Myocyte (in vitro differentiated cells): ENCODE measurements around the gene CMYA5. TPM values are rescaled to one million over a fixed set of nuclear protein-coding genes. Genes with fewer than 3 reads are reported as not detected.
"Not testable (repeated sequence)": the region's sequence is repeated elsewhere in the genome, so short reads cannot be mapped to it uniquely, and the experiment has no call there.

Experiments
- DNase-seq: peaks from one replicate; pipeline ENCODE4 v3.0.0-alpha.2; 2012; ENCODE audit warnings: low read depth
- total RNA-seq: library from RNA; depleted of rRNA; stranded (reverse); fragments of >200 nt; gene quantifications from 2 replicates; pipeline ENCODE4 v1.2.3, GENCODE V29; 2014

CMYA5 gene
- total RNA-seq, 1 donor from 2014 or later, result 0.56 TPM

DNA sequence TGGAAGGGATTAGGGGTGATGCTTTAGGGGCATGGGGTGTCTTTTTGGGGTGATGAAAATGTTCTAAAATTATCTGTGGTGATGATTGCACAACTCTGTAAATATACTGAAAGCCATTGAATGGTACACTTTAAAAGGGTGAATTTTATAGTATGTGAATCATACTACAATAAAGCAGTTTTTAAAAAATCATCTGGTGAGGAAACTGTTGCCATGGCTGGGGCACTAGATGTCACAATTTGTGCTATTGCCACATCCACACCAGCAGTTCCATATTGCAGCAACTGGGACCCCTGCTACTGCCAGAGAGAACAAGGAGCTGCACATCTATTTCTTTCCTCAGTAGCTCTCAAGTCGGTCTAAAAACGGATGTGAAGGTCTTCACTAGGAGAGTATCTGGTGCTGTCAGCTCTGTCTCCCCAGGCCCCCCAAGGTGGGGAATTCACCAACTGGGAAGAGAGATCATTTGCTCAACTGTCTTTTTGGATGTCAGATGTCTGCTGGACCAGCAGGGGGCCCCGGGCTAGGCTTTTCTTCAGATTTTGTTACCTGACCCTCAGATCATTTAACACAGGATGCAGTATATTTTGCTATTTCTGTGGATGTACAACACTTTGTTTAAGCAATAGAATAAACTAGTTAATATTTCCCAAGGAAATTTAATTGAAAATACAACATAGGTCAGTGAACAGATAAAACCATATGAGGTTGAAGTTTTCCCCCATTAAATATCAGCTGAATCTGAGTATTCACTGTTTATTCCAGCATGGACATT lies 13.2 kb downstream of the CMYA5 start:
- DNase-seq, result peak; percentile 15

GRCh38 chr5:79703381-79703645 lies 13.7 kb downstream of the CMYA5 start:
- DNase-seq, result no peak

DNA sequence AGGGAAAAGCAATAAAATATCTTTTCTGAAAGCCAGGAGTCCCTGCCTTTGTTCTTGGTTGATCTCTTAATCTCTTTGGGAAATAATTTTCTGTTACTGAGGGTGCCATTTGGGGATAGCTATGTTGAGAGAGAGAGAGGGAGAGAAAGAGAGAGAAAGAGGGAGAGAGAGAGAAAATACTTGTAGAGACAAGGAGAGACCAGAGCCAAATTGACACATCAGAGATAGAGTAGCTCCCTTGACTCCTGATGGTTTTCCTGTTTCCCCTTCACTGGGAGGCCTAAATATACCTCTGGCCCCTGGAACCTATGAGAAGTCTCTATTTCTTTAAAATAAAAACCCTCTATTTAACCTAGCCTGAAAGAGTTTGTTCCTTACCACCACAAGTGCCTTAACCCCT lies 14.9 kb downstream of the CMYA5 start:
- no peak for DNase-seq

DNA sequence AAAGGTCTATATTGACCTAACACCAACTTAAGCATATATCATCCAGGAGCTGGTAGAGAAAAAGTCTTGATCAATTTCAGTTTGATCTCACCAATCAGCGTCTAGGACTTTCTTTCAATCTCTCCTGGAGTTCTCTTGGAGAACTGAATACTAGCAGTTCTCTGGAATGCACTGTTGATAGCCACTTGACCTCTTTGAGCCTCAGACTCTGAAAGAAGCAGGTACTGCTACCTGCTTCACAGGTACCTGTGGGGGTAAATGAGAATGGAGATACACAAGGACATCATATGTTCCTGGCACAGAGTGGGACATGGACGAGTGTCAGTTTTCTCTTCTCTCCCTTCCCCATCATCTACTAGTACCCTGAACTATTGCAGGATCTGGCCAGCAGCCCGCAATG lies 16.0 kb downstream of the CMYA5 start:
- DNase-seq, result no peak

GRCh38 chr5:79706317-79706716 lies 16.7 kb downstream of the CMYA5 start:
- not testable (repeated sequence) for DNase-seq

DNA sequence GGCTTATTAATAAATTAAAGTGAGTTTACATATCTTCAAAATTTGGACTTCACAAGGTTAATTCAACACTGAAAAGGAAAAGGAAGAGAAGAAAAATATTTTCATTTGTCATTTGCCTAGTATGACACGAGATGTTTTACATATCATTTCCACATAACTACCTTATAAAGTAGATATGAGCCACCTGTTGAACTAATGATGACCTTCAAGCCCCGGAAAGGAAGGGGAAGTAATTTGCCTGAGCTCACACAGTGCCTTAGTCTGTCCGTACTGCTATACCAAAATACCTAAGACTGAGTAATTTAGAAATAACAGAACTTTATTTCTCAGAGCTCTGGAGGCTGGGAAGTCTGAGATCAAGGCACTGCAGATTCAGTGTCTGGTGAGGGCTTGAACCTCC lies 17.9 kb downstream of the CMYA5 start:
- no peak for DNase-seq

DNA sequence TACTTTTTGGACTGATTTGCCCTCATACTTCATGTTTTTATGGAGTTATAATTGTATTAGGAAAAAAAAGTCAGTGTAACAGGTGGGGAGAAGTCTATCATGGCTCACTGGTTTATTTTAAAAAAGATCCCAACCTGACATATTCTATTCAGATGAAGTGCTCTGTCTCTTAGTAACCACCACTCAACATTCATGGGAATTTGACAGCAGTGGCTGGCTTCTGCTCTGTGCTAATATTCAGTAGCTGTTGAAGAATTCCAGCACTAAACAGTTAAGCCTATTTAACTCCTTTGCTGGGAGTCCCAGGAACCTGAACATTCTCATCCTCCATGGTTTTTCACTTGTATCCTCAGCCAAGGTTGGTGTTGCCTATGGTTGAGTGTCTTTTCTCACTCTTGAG lies 23.1 kb downstream of the CMYA5 start:
- peak; percentile 14 for DNase-seq

- no peak for DNase-seq
Observed at GRCh38 chr5:79713727-79714126, 24.1 kb downstream of the CMYA5 start.

DNA sequence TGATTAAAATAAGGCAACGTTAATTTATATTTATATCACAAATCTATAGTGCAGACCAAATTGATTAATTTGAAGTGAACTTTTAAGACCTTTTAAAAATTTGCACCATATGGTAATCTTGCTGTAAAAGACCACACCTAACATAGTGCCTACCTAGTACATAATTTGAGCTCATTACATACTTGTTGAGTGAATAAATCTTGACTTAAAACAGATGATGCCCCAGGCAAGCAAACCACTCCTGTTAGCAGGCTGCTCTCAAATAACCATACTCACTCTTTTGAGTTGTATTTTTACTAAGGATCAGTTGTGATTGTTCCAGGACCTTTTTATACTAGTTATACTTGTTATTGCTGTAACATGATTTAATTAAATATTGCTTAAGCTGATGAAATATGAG lies 27.2 kb downstream of the CMYA5 start:
- no peak for DNase-seq

DNA sequence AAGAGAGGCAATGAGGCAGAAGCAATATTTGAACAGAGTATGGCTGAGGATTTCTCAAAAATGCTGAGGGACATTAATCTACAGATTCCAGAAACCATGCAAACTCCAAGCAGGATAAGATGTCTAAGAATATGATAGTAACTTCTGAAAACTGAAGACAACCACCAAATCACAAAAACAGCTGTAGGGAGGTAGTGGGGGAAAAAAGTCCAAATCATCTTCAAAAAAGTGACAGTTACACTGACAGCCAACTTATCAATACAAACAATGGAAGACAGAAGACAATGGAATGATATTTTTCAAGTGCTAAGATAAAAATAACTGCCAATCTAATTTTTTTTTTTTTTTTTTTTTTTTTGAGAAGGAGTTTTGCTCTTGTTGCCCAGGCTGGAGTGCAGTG lies 30.5 kb downstream of the CMYA5 start:
- no peak for DNase-seq

DNA sequence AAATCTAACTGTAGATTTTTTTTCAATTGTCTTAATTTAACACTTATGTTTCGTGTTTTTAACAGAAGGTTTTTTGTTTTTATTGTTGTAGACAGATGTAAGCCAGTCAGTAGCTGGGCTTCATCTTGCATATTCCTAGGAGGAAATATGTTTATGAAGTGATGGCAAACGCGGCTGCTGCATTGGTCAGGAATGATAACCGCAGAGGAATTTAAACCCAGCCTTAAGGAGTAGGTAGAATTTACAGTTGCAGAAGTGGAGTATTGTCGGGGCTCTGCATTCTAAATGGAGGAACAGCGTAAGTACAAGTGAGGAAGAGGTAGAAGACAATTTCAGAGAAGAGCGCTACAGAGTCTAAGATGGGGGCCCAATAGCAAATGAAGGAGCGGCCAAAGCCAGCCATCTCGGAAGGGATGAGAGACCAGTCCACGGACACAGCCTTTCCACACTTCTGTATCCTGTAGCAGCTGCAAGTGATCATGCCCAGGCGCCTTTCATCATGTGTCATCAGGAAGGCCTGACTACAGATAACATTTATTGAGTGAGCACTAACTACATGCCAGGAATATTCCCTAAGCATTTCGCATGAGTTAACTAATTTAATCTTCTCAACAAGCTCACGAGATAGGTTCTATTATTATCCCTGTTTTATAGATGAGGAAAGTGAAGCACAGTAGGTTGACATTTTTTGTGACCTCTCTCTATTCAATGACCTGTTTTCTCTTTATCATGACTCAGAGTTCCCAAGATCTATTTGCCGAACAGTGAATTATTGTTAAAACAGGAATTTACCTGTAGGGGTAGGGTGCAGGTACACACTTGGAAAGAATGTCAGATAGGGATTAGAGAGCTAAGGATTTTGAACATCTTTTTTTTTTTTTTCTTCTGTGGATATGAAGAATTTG lies 38.1 kb downstream of the CMYA5 start:
- DNase-seq, result peak; percentile 5

DNA sequence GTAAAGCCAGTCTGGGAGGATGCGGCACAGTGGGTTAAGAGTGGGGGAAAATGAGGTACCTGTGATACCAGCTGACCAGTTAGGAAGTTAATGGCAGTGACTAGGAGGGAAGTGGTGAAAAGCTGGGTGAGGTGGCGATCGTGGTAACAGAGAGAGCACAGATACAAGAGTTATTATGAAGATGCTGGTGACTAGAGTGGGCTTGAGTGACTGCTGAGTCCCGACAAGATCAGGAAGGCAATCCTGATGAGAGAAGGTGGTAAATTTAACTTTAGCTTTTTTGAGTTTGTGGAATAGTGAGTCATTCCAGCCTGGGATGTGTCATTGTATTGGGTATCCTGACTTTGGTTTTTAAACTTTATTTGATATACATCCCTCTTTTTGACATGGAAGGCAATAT lies 38.8 kb downstream of the CMYA5 start:
- DNase-seq, result peak; percentile 19

DNA sequence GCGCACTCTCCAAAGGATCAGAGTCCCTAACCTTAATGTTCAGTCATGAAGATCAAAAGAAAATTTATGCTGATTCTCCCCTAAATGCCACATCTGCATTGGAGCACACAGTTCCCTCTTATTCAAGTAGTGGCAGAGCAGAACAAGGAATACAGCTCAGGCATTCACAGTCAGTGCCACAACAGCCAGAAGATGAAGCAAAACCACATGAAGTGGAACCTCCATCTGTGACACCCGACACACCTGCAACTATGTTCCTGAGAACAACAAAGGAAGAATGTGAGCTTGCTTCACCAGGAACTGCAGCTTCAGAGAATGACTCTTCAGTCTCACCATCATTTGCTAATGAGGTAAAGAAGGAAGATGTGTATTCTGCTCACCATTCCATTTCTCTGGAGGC lies 40.0 kb downstream of the CMYA5 start:
- DNase-seq, result no peak

DNA sequence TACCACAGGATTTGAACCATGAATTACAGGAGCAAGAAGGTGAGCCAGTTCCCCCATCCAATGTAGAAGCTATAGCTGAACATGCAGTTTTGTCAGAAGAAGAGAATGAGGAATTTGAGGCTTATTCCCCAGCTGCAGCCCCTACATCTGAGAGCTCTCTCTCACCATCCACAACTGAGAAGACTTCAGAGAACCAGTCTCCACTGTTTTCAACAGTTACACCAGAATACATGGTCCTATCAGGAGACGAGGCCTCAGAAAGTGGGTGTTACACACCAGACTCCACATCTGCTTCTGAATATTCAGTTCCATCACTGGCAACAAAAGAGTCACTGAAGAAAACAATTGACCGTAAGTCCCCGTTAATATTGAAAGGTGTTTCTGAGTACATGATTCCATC lies 40.9 kb downstream of the CMYA5 start:
- no peak for DNase-seq

DNA sequence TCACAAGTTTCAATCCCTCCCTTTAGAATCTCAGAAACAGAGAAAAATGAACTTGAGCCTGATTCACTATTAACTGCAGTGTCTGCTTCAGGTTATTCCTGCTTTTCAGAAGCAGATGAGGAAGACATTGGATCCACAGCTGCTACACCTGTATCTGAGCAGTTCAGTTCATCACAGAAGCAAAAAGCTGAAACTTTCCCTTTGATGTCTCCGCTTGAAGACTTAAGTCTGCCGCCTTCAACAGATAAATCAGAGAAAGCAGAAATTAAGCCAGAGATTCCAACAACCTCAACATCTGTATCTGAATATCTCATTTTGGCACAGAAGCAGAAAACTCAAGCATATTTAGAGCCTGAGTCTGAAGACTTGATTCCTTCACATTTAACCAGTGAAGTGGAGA lies 42.1 kb downstream of the CMYA5 start:
- DNase-seq, result no peak

GRCh38 chr5:79736528-79737514 lies 47.2 kb downstream of the CMYA5 start:
- DNase-seq, result no peak

DNA sequence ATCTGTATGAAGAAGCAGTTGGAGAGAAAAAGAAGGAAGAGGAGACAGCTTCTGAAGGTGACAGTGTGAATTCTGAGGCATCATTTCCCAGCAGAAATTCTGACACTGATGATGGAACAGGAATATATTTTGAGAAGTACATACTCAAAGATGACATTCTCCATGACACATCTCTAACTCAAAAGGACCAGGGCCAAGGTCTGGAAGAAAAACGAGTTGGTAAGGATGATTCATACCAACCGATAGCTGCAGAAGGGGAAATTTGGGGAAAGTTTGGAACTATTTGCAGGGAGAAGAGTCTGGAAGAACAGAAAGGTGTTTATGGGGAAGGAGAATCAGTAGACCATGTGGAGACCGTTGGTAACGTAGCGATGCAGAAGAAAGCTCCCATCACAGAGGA lies 48.7 kb downstream of the CMYA5 start:
- DNase-seq, result no peak

GRCh38 chr5:79742549-79743136 lies 53.0 kb downstream of the CMYA5 start:
- DNase-seq, result no peak

DNA sequence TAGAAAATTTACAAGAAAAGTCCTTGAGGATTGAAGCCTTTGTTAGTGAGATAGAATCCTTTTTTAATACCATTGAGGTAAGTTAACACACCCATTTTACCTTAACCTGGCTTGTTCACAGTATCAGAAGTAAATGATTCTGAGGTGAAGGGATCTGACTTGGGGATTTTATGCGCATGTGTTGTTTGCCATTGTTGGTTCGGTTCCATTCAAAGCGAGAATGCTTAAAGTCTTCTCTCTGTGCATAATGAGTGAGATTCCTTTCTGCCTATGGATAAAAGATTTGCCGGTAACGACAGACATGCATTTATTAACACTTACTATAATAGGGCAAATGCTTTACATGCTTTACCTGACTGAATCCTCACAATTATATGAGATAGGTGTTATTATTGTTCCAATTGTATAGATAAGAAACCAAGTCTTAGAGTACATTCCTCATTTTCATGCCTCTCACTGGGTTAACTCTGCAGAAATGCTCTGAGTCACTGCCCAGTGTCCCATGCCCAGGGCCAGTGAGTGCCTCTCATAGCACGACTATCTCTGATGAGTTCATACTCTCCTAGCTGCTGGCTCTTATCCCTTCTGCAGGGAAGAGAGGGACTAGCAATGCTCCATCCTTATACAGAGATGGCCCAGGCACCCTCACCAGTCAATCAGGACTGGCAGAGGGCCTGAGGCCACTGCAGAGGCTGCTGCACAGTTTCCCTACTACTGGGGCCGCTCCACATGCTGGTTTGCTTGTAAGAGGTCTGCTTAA lies 54.4 kb downstream of the CMYA5 start:
- no peak for DNase-seq

- DNase-seq, result no peak
Observed at GRCh38 chr5:79745255-79745654, 55.6 kb downstream of the CMYA5 start.
